ENCODE measurements around the gene C12orf60.

Gene C12orf60

GRCh38 chr12:14873440-14874185 is 70.1 kb downstream of the C12orf60 start:
- DNase-seq (ENCODE audit: low read depth): no peak

All from non-pigmented ciliary epithelial cell (primary cell).